Prostate gland (tissue), 2 donors: ENCODE results near the gene CCDC92B. TPM values are rescaled to one million over a fixed set of nuclear protein-coding genes. Genes with fewer than 3 reads are reported as not detected.

Experiments
- DNase-seq: peaks from one replicate; pipeline ENCODE4 v3.0.0-alpha.2; 2019; ENCODE audit warnings: low spot score
- H3K27ac ChIP-seq, 2 donors: fragments of 200-600 bp; sonication (generic); 2 replicates each; pipeline ENCODE4 v1.5.1; 2017 to 2019
- H3K27me3 ChIP-seq: fragments of 200-600 bp; sonication (generic); replicated peaks from 2 replicates; pipeline ENCODE4 v1.5.1; 2019; ENCODE audit not compliant: insufficient read depth
- H3K36me3 ChIP-seq, 2 donors: fragments of 200-600 bp; sonication (generic); 1 replicate in 1 of 2; 2 replicates in 1 of 2; pipeline versions ENCODE4 v1.5.1 to v1.8.1; 2017 to 2019
- H3K4me1 ChIP-seq: fragments of 200-600 bp; sonication (generic); replicated peaks from 2 replicates; pipeline ENCODE4 v1.5.1; 2019
- H3K4me3 ChIP-seq, 2 donors: fragments of 200-600 bp; sonication (generic); 2 replicates each; pipeline ENCODE4 v1.5.1; 2017 to 2019
- H3K9me3 ChIP-seq: fragments of 200-600 bp; sonication (generic); 2 replicates; pipeline ENCODE4 v1.5.1; 2017
- POLR2A ChIP-seq: fragments of 450-650 bp; IDR thresholded peaks from one replicate; pipeline ENCODE4 v1.6.1; 2016; ENCODE audit warnings: antibody characterized with exemption, mild to moderate bottlenecking
- POLR2AphosphoS5 ChIP-seq: sonication (generic); formaldehyde crosslinking; IDR thresholded peaks from one replicate; pipeline ENCODE4 v1.6.1; 2017; ENCODE audit warnings: antibody characterized with exemption
- WGBS: methylation state at CpG from one replicate; pipeline ENCODE4 v1.1.5; 2018; 5-methylcytosine and 5-hydroxymethylcytosine counted together
- intact Hi-C: fragments of 100-400 bp; cut with DNase I; formaldehyde crosslinking; loops from one replicate; pipeline ENCODE4 v1.14.2; 2022
- total RNA-seq, 2 donors: library from RNA; depleted of rRNA; stranded (reverse); fragments of >200 nt; gene quantifications; one replicate each; pipeline ENCODE4 v1.1.0, GENCODE V29; 2016
- TF ChIP-seq, protein P1 (sequence below), 4 experiments: fragments of 200-600 bp in 2 of 4; fragments of 450-650 bp in 2 of 4; sonication (generic) in 2 of 4; IDR thresholded peaks; 1 replicate in 3 of 4; 2 replicates in 1 of 4; pipeline ENCODE4 v1.5.1; 2016 to 2019; ENCODE audit warnings: antibody characterized with exemption in 4 of 4, mild to moderate bottlenecking in 2 of 4, moderate library complexity in 2 of 4

Gene CCDC92B
- total RNA-seq, 2 donors from 2014 or later: 1.9 TPM; not detected in 1

DNA sequence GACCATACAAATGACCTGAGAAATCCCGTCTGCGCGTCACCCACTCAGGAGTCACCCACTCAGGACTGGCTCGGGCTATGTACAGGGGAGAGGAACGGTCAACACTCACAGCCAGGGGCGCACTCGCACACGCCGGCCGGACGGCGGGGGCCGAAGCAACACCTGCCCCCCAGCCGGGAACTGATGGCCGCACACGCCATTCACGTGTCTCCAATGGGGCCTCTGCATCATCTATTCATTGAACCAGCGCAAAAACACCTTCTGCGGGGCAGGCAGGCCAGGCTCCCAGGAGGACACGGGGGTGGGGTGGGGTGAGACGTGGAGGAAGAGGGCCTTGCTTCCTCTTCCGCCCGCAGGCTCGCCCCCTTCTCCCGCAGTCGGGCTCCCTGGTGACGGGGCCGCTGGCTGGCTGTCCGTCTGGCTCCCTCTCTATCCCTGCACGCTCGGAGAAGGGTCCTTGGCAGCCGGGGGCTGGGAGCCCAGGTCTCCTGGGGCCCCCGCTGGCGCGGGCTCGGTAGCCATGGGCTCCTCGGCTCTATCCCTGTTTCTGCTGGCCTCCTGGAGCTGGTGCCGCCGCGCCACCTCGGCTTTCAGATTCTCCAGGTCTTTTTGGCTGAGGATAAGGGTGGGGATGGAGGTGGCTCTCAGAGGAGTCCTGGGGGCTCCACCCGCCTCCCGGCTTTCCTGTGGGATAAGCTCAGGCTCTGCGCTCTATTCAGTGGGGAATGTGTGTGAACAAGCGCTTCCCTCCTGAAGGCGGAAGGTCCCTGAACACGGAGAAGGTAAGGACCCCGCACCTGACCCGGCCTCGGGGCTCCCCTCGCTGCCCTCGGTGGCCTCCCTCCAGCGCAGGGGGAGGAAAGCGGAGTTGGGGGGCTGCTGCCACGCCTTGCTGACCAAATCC is 59.0 kb downstream of the CCDC92B start:
- Histone ChIP-seq H3K9me3 (no peaks in the 10 kb centered on the region), H3K27me3 (no peaks in the 10 kb centered on the region), H3K4me3 (no peak overlapping the region), H3K36me3 (peaks cover 8 to 15% of the 10 kb centered on the region in 2 donors), H3K4me1 (no peaks in the 10 kb centered on the region), H3K27ac (no peak overlapping the region)
- no peak for TF ChIP-seq POLR2AphosphoS5
- TF ChIP-seq, protein P1, sequence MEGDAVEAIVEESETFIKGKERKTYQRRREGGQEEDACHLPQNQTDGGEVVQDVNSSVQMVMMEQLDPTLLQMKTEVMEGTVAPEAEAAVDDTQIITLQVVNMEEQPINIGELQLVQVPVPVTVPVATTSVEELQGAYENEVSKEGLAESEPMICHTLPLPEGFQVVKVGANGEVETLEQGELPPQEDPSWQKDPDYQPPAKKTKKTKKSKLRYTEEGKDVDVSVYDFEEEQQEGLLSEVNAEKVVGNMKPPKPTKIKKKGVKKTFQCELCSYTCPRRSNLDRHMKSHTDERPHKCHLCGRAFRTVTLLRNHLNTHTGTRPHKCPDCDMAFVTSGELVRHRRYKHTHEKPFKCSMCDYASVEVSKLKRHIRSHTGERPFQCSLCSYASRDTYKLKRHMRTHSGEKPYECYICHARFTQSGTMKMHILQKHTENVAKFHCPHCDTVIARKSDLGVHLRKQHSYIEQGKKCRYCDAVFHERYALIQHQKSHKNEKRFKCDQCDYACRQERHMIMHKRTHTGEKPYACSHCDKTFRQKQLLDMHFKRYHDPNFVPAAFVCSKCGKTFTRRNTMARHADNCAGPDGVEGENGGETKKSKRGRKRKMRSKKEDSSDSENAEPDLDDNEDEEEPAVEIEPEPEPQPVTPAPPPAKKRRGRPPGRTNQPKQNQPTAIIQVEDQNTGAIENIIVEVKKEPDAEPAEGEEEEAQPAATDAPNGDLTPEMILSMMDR (IDR thresholded peaks at IDR 0.05): no peak
- no peak for TF ChIP-seq POLR2A
- intact Hi-C loops: no loop called here
- 90% methylated on average over 52 of the region's 55 CpGs for WGBS
- DNase-seq: no peak

GRCh38 chr17:2689411-2690164 is 59.9 kb downstream of the CCDC92B start:
- DNase-seq: no peak
- TF ChIP-seq POLR2A: no peak
- TF ChIP-seq POLR2AphosphoS5: no peak
- TF ChIP-seq, protein P1 (IDR thresholded peaks at IDR 0.05): no peak
- Histone ChIP-seq H3K4me3 (no peak overlapping the region), H3K36me3 (peaks cover 8 to 12% of the 10 kb centered on the region in 2 donors), H3K27ac (no peak overlapping the region), H3K27me3 (no peaks in the 10 kb centered on the region), H3K9me3 (no peaks in the 10 kb centered on the region), H3K4me1 (no peaks in the 10 kb centered on the region)
- intact Hi-C loops: loop anchor here (10.0 kb wide), 1 partner anchor 175 kb away; the partner anchor contains the start of gene METTL16
- 69% methylated on average over 38 of the region's 40 CpGs for WGBS

GRCh38 chr17:2688351-2689342 is 60.8 kb downstream of the CCDC92B start:
- DNase-seq: no peak
- no peak overlapping the region for H3K27ac ChIP-seq
- WGBS: 68% methylated on average over 27 of the region's 27 CpGs

GRCh38 chr17:2687074-2687418 is 62.4 kb downstream of the CCDC92B start:
- H3K27ac ChIP-seq: no peak overlapping the region
- intact Hi-C loops: loop anchor here (10.0 kb wide), 1 partner anchor 172 kb away; the partner anchor contains the start of gene METTL16
- H3K27me3 ChIP-seq: no peaks in the 10 kb centered on the region
- no peak overlapping the region for H3K4me3 ChIP-seq
- no peak for TF ChIP-seq POLR2AphosphoS5
- no peak for TF ChIP-seq POLR2A
- TF ChIP-seq, protein P1 (IDR thresholded peaks at IDR 0.05): no peak
- no peak for DNase-seq
- 80% methylated on average over 6 of the region's 6 CpGs for WGBS
- peaks cover 5% of the 10 kb centered on the region for H3K4me1 ChIP-seq
- H3K36me3 ChIP-seq: peaks cover 3% of the 10 kb centered on the region in 2 donors
- no peaks in the 10 kb centered on the region for H3K9me3 ChIP-seq

More at GRCh38 chr17:2688351-2689342, 60.8 kb downstream of the CCDC92B start:
- peaks cover 8 to 9% of the 10 kb centered on the region in 2 donors for H3K36me3 ChIP-seq
- no peaks in the 10 kb centered on the region for H3K27me3 ChIP-seq
- peaks cover 5% of the 10 kb centered on the region for H3K4me1 ChIP-seq
- TF ChIP-seq, protein P1 (IDR thresholded peaks at IDR 0.05): no peak
- no peak for TF ChIP-seq POLR2A
- no peak for TF ChIP-seq POLR2AphosphoS5
- H3K4me3 ChIP-seq: no peak overlapping the region
- H3K9me3 ChIP-seq: no peaks in the 10 kb centered on the region
- intact Hi-C loops: loop anchor here (10.0 kb wide), 1 partner anchor 174 kb away; the partner anchor contains the start of gene METTL16
